ENCODE results near the gene IKZF2. TPM values are rescaled to one million over a fixed set of nuclear protein-coding genes. Genes with fewer than 3 reads are reported as not detected.

The IKZF2 gene
- total RNA-seq, 1 experiment from 2014 or later: 8.8 TPM

DNA sequence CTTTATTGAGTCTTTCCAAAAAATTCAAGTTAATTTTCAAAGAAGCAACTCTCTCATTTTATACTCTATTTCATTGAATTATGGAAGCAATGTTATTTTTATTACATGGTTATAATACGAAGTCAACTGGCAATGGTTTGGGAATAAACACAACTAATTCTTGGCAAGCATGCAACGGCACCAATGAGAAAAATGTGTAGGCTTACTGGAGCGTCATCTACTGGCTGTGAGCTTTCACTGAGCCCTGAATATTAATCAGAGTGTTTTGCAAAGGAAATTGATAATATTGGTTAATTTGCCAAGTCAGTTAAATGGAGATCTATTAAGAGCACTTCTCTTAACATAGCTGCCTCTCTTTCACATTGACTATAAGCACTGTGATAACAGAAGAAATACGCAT lies 163.9 kb downstream of the IKZF2 start:
- H3K27me3 Mint-ChIP-seq (ENCODE audit: insufficient read depth, unreplicated experiment): no peaks in the 10 kb centered on the region
- ChIA-PET CTCF (interaction anchor here (0.6 kb wide), 1 partner anchor 42 kb away, joined by 3 read pairs; no protein-coding TSS in a partner anchor), POLR2A (interaction anchor here (0.7 kb wide), 1 partner anchor 12 kb away, joined by 3 read pairs; no protein-coding TSS in a partner anchor)
- H3K27ac Mint-ChIP-seq (ENCODE audit: low read depth, unreplicated experiment): no peak overlapping the region
- no peak for DNase-seq (ENCODE audit: unreplicated experiment)
- no peaks in the 10 kb centered on the region for H3K36me3 Mint-ChIP-seq (ENCODE audit: insufficient read depth, unreplicated experiment)
- no peaks in the 10 kb centered on the region for H3K9me3 Mint-ChIP-seq (ENCODE audit: unreplicated experiment)
- intact Hi-C loops (cut with micrococcal nuclease): no loop called here
- no TSS peak for BruUV-seq (replicated peaks)
- no peak overlapping the region for H3K4me3 Mint-ChIP-seq (ENCODE audit: unreplicated experiment)
- TF ChIP-seq, protein P1, sequence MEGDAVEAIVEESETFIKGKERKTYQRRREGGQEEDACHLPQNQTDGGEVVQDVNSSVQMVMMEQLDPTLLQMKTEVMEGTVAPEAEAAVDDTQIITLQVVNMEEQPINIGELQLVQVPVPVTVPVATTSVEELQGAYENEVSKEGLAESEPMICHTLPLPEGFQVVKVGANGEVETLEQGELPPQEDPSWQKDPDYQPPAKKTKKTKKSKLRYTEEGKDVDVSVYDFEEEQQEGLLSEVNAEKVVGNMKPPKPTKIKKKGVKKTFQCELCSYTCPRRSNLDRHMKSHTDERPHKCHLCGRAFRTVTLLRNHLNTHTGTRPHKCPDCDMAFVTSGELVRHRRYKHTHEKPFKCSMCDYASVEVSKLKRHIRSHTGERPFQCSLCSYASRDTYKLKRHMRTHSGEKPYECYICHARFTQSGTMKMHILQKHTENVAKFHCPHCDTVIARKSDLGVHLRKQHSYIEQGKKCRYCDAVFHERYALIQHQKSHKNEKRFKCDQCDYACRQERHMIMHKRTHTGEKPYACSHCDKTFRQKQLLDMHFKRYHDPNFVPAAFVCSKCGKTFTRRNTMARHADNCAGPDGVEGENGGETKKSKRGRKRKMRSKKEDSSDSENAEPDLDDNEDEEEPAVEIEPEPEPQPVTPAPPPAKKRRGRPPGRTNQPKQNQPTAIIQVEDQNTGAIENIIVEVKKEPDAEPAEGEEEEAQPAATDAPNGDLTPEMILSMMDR (IDR thresholded peaks at IDR 0.05; ENCODE audit: unreplicated experiment): no peak
- no peaks in the 10 kb centered on the region for H3K4me1 Mint-ChIP-seq (ENCODE audit: insufficient read depth, unreplicated experiment)

DNA sequence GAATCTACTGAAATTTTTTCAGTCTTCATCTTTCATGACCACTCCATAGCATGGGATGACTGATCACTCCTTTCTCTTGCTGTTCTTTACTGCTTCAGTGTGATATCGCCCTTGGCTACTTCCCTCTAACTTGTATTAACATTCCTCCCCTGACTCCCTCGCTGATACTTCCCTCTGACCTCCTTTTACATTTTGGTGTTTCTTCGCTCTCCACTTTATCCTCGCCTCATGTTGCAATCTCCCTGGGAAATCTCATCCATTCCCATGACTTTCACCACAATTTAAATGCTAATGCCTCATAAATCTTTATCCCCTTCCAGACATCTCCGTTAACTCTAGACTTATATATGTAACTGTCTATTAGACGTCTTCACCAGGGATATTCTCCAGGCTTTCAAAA lies 167.3 kb downstream of the IKZF2 start:
- ChIA-PET CTCF (no interaction called here), POLR2A (no interaction called here)
- TF ChIP-seq, protein P1 (IDR thresholded peaks at IDR 0.05; ENCODE audit: unreplicated experiment): no peak
- no TSS peak for BruUV-seq (replicated peaks)
- no peaks in the 10 kb centered on the region for H3K36me3 Mint-ChIP-seq (ENCODE audit: insufficient read depth, unreplicated experiment)
- intact Hi-C loops (cut with micrococcal nuclease): no loop called here
- no peak overlapping the region for H3K4me3 Mint-ChIP-seq (ENCODE audit: unreplicated experiment)
- H3K27me3 Mint-ChIP-seq (ENCODE audit: insufficient read depth, unreplicated experiment): no peaks in the 10 kb centered on the region
- no peaks in the 10 kb centered on the region for H3K9me3 Mint-ChIP-seq (ENCODE audit: unreplicated experiment)
- no peaks in the 10 kb centered on the region for H3K4me1 Mint-ChIP-seq (ENCODE audit: insufficient read depth, unreplicated experiment)
- no peak for DNase-seq (ENCODE audit: unreplicated experiment)
- H3K27ac Mint-ChIP-seq (ENCODE audit: low read depth, unreplicated experiment): no peak overlapping the region

DNA sequence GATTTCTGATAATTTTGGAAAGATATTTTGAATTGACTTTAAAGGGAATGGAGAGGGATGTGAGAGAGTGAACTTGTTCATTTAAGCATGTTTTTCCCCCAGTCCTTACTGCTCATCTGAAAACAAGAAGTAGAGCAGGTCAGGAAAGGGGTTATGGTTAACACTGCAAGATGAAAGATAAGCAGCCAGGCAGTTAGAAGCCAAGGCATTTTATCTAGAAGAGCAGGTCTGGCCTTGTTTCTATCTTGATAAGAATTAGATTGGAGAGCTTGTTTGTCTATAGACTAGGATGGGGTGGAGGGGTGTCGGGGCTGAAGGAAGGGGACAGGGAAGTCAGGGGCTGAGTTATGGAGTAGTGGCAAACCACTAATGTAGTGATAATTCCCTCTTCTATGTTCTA lies 171.6 kb downstream of the IKZF2 start:
- TF ChIP-seq, protein P1 (IDR thresholded peaks at IDR 0.05; ENCODE audit: unreplicated experiment): no peak
- no TSS peak for BruUV-seq (replicated peaks)
- Mint-ChIP-seq H3K27ac (ENCODE audit: low read depth, unreplicated experiment) (no peak overlapping the region), H3K4me3 (ENCODE audit: unreplicated experiment) (no peak overlapping the region), H3K9me3 (ENCODE audit: unreplicated experiment) (no peaks in the 10 kb centered on the region), H3K27me3 (ENCODE audit: insufficient read depth, unreplicated experiment) (no peaks in the 10 kb centered on the region), H3K4me1 (ENCODE audit: insufficient read depth, unreplicated experiment) (peaks cover 7% of the 10 kb centered on the region), H3K36me3 (ENCODE audit: insufficient read depth, unreplicated experiment) (no peaks in the 10 kb centered on the region)
- ChIA-PET CTCF (no interaction called here), POLR2A (interaction anchor here (1.0 kb wide), 1 partner anchor 11 kb away, joined by 3 read pairs; no protein-coding TSS in a partner anchor)
- DNase-seq (ENCODE audit: unreplicated experiment): no peak
- intact Hi-C loops (cut with micrococcal nuclease): no loop called here

DNA sequence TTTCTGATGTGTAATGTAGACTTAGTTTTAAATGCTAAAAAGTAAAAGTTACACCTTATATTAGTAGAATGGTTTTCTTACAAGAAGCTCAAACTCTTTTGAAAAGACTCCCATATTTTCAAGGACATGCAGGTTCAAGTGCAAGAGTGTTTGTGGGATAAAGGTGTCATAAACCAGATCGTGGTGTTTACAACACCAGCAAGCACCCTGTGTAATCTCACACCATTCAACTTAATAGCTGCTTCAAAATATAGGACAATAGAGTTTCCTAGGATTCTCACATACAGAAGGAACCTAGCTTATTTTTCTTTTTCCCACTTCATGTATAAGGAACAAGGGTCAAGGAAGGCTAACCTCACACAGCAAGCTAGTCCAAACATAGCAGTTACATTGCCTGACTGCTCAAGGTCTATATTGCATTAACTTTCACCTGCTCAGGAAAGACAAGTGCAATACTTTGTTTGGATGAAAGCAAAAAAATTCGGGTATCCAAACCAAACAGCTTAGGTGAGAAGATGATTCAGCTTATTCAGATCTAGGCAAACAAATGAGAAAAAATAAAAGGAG lies 172.3 kb downstream of the IKZF2 start:
- no TSS peak for BruUV-seq (replicated peaks)
- ChIA-PET POLR2A (no interaction called here), CTCF (interaction anchor here (0.7 to 1.3 kb wide), 2 partner anchors 13 to 172 kb away, joined by 3 read pairs; partner anchors contain the start of gene IKZF2)
- Mint-ChIP-seq H3K27me3 (ENCODE audit: insufficient read depth, unreplicated experiment) (no peaks in the 10 kb centered on the region), H3K4me3 (ENCODE audit: unreplicated experiment) (no peak overlapping the region), H3K27ac (ENCODE audit: low read depth, unreplicated experiment) (no peak overlapping the region), H3K9me3 (ENCODE audit: unreplicated experiment) (no peaks in the 10 kb centered on the region), H3K36me3 (ENCODE audit: insufficient read depth, unreplicated experiment) (no peaks in the 10 kb centered on the region), H3K4me1 (ENCODE audit: insufficient read depth, unreplicated experiment) (peaks cover 11% of the 10 kb centered on the region)
- intact Hi-C loops (cut with micrococcal nuclease): no loop called here
- DNase-seq (ENCODE audit: unreplicated experiment): no peak
- TF ChIP-seq, protein P1 (IDR thresholded peaks at IDR 0.05; ENCODE audit: unreplicated experiment): no peak
